K562 (cell line): ENCODE results near the gene FLOT2. TPM values are rescaled to one million over a fixed set of nuclear protein-coding genes. Genes with fewer than 3 reads are reported as not detected.

Experiments
- BCL6 ChIP-seq: fragments of 250-450 bp; sonication (Bioruptor Pico); IDR thresholded peaks from 2 replicates; pipeline ENCODE4 v1.4.0; 2020
- C11orf30 ChIP-seq: fragments of 450-650 bp; IDR thresholded peaks from 2 replicates; pipeline ENCODE4 v1.6.1; 2016; ENCODE audit warnings: low read depth, mild to moderate bottlenecking
- ETS2 ChIP-seq: IDR thresholded peaks from 2 replicates; pipeline ENCODE4 v1.6.1; 2016; ENCODE audit warnings: borderline replicate concordance, missing genetic modification characterization, mild to moderate bottlenecking, moderate library complexity, missing compliant biosample characterization; ENCODE audit not compliant: poor library complexity, severe bottlenecking
- FOXK1 ChIP-seq: sonication (generic); formaldehyde crosslinking; IDR thresholded peaks from 2 replicates; pipeline ENCODE4 v1.8.0; 2022; ENCODE audit warnings: missing genetic modification reagents, mild to moderate bottlenecking, borderline replicate concordance
- FOXP4 ChIP-seq: sonication (generic); formaldehyde crosslinking; IDR thresholded peaks from 2 replicates; pipeline ENCODE4 v1.8.0; 2022; ENCODE audit warnings: mild to moderate bottlenecking, missing genetic modification reagents, borderline replicate concordance
- KLF6 ChIP-seq: fragments of 250-450 bp; sonication (Bioruptor Pico); IDR thresholded peaks from 2 replicates; pipeline ENCODE4 v1.4.0; 2020; ENCODE audit warnings: mild to moderate bottlenecking, moderate library complexity, borderline replicate concordance
- NFE2L1 ChIP-seq: fragments of 450-650 bp; IDR thresholded peaks from 2 replicates; pipeline ENCODE4 v1.6.1; 2016; ENCODE audit warnings: missing genetic modification characterization, low read depth, mild to moderate bottlenecking, missing compliant biosample characterization, moderate library complexity, borderline replicate concordance
- NFYB ChIP-seq: IDR thresholded peaks from 2 replicates; pipeline ENCODE4 v1.6.1; 2011; ENCODE audit warnings: mild to moderate bottlenecking, moderate library complexity; ENCODE audit not compliant: insufficient read length; ENCODE audit errors: extremely low read depth
- PML ChIP-seq: IDR thresholded peaks from 2 replicates; pipeline ENCODE4 v1.6.1; 2012; ENCODE audit warnings: low read length, inconsistent platforms
- SAFB ChIP-seq: fragments of 200-400 bp; formaldehyde crosslinking; IDR thresholded peaks from 2 replicates; pipeline ENCODE4 v1.6.1; 2017; ENCODE audit warnings: low read depth, low read length, borderline replicate concordance
- SETDB1 ChIP-seq: IDR thresholded peaks from one replicate; pipeline ENCODE4 v1.6.1; 2012; ENCODE audit warnings: low read length, control low read depth, inconsistent platforms
- U2AF1 ChIP-seq: fragments of 200-400 bp; formaldehyde crosslinking; optimal IDR thresholded peaks from 2 replicates; pipeline ENCODE3; 2017; ENCODE audit warnings: mild to moderate bottlenecking, low read depth, low read length, moderate library complexity
- WHSC1 ChIP-seq: IDR thresholded peaks from one replicate; pipeline ENCODE4 v1.6.1; 2012; ENCODE audit warnings: low read length, control low read depth, inconsistent platforms
- ZC3H8 ChIP-seq: fragments of 450-650 bp; IDR thresholded peaks from 2 replicates; pipeline ENCODE4 v1.6.1; 2017
- ZNF140 ChIP-seq: fragments of 250-450 bp; sonication (Bioruptor Pico); IDR thresholded peaks from 2 replicates; pipeline ENCODE4 v1.8.0; 2021; ENCODE audit warnings: moderate library complexity, mild to moderate bottlenecking, inconsistent platforms
- ZNF197 ChIP-seq: fragments of 200-800 bp; sonication (Bioruptor generic); IDR thresholded peaks from 2 replicates; pipeline ENCODE4 v1.6.1; 2016; ENCODE audit warnings: low read depth, missing genetic modification characterization, missing compliant biosample characterization
- polyA plus RNA-seq, 8 experiments: library from polyadenylated mRNA; depleted of rRNA in 4 of 8; stranded (reverse) in 5 of 8; unstranded in 3 of 8; fragments of >200 nt; fragmentation: Nextera tagmentation in 2 of 8; fragmentation: Illumina TruSeq in 1 of 8; extraction: Ambion mirVana in 2 of 8; extraction: Trizol in 1 of 8; gene quantifications; 2 replicates each; pipeline versions ENCODE4 v1.2.1 to v1.2.3, GENCODE V29; 2011 to 2014; ENCODE audit warnings: inconsistent platforms in 1 of 8, missing spikeins in 1 of 8
- total RNA-seq, 7 experiments: library from RNA; depleted of rRNA in 6 of 7; stranded (reverse); fragments of >200 nt in 6 of 7; fragmentation: Illumina TruSeq in 2 of 7; extraction: Trizol in 2 of 7; gene quantifications; 2 replicates each; pipeline versions ENCODE4 v1.2.1 to v1.2.3, GENCODE V29; 2011 to 2021; ENCODE audit warnings: low replicate concordance in 1 of 7
- TF ChIP-seq, protein P1 (sequence below), 2 experiments: fragments of 450-650 bp; formaldehyde crosslinking in 1 of 2; IDR thresholded peaks; 2 replicates each; pipeline versions ENCODE4 v1.4.0 to v1.6.1; 2014 to 2020; ENCODE audit warnings: mild to moderate bottlenecking in 2 of 2, borderline replicate concordance in 1 of 2, low read depth in 1 of 2

The FLOT2 gene
- total and polyA plus RNA-seq, 9 of the 15 experiments (the other 6 are each of a cell fraction or from before 2014, with no cell fraction given) = 17.5 to 138 (median 41.7) TPM

- TF ChIP-seq, protein P1, sequence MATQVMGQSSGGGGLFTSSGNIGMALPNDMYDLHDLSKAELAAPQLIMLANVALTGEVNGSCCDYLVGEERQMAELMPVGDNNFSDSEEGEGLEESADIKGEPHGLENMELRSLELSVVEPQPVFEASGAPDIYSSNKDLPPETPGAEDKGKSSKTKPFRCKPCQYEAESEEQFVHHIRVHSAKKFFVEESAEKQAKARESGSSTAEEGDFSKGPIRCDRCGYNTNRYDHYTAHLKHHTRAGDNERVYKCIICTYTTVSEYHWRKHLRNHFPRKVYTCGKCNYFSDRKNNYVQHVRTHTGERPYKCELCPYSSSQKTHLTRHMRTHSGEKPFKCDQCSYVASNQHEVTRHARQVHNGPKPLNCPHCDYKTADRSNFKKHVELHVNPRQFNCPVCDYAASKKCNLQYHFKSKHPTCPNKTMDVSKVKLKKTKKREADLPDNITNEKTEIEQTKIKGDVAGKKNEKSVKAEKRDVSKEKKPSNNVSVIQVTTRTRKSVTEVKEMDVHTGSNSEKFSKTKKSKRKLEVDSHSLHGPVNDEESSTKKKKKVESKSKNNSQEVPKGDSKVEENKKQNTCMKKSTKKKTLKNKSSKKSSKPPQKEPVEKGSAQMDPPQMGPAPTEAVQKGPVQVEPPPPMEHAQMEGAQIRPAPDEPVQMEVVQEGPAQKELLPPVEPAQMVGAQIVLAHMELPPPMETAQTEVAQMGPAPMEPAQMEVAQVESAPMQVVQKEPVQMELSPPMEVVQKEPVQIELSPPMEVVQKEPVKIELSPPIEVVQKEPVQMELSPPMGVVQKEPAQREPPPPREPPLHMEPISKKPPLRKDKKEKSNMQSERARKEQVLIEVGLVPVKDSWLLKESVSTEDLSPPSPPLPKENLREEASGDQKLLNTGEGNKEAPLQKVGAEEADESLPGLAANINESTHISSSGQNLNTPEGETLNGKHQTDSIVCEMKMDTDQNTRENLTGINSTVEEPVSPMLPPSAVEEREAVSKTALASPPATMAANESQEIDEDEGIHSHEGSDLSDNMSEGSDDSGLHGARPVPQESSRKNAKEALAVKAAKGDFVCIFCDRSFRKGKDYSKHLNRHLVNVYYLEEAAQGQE (IDR thresholded peaks at IDR 0.05; ENCODE audit: borderline replicate concordance) = peak; percentile 69
- TF ChIP-seq, protein P1 (CRISPR knock-in tag; IDR thresholded peaks at IDR 0.05; ENCODE audit: low read depth) = peak; percentile 88
- TF ChIP-seq U2AF1 (no peak), FOXP4 (peak; percentile 40; the same call in 1 of the 2 replicates), WHSC1 (no peak), PML (no peak; the same call in 1 of the 2 replicates), KLF6 (no peak), NFE2L1 (no peak), ZNF140 (CRISPR knock-in tag) (no peak), BCL6 (CRISPR knock-in tag) (no peak), C11orf30 (no peak), FOXK1 (CRISPR knock-in tag) (0 out of 2 replicates have a peak, but pooled peaks have one; percentile 17), ETS2 (no peak), SETDB1 (no peak), NFYB (no peak), SAFB (no peak), ZC3H8 (no peak), ZNF197 (CRISPR knock-in tag) (0 out of 2 replicates have a peak, but pooled peaks have one; percentile 59)
These were observed at the start of gene FLOT2 (continued) for GRCh38 chr17:28896884-28897768.
